CD4-positive, alpha-beta T cell treated with Interleukin-21 for 1 hour (primary cell): ENCODE measurements around the gene SLC25A20.
"Not testable (repeated sequence)": the region's sequence is repeated elsewhere in the genome, so short reads cannot be mapped to it uniquely, and the experiment has no call there.

ENCODE experiments used
- DNase-seq: peaks from one replicate; pipeline ENCODE4 v3.0.0-alpha.2; 2020

The SLC25A20 gene

GRCh38 chr3:48845170-48845569, 53.5 kb downstream of the SLC25A20 start:
- no peak for DNase-seq

GRCh38 chr3:48837163-48837562, 61.5 kb downstream of the SLC25A20 start:
- DNase-seq, result no peak

GRCh38 chr3:48835650-48836366, 62.9 kb downstream of the SLC25A20 start:
- DNase-seq, result no peak

- DNase-seq, result no peak
Measured at GRCh38 chr3:48832684-48833083, 66.0 kb downstream of the SLC25A20 start.

- DNase-seq, result no peak
Measured at GRCh38 chr3:48830715-48831114, 68.0 kb downstream of the SLC25A20 start.

- not testable (repeated sequence) for DNase-seq
Measured at GRCh38 chr3:48829525-48829924, 69.2 kb downstream of the SLC25A20 start.

- not testable (repeated sequence) for DNase-seq
Measured at GRCh38 chr3:48827874-48828273, 70.8 kb downstream of the SLC25A20 start.

GRCh38 chr3:48826451-48826850, 72.2 kb downstream of the SLC25A20 start:
- DNase-seq, result no peak

- DNase-seq, result no peak
Measured at GRCh38 chr3:48820612-48821324, 77.9 kb downstream of the SLC25A20 start.

- DNase-seq, result no peak
Measured at GRCh38 chr3:48819234-48820221, 79.2 kb downstream of the SLC25A20 start.

- DNase-seq, result no peak
Measured at GRCh38 chr3:48811524-48811923, 87.2 kb downstream of the SLC25A20 start.
